Measurements from ENCODE around the gene ALKBH6.
"Not testable (repeated sequence)": the region's sequence is repeated elsewhere in the genome, so short reads cannot be mapped to it uniquely, and the experiment has no call there.

ALKBH6 gene

DNA sequence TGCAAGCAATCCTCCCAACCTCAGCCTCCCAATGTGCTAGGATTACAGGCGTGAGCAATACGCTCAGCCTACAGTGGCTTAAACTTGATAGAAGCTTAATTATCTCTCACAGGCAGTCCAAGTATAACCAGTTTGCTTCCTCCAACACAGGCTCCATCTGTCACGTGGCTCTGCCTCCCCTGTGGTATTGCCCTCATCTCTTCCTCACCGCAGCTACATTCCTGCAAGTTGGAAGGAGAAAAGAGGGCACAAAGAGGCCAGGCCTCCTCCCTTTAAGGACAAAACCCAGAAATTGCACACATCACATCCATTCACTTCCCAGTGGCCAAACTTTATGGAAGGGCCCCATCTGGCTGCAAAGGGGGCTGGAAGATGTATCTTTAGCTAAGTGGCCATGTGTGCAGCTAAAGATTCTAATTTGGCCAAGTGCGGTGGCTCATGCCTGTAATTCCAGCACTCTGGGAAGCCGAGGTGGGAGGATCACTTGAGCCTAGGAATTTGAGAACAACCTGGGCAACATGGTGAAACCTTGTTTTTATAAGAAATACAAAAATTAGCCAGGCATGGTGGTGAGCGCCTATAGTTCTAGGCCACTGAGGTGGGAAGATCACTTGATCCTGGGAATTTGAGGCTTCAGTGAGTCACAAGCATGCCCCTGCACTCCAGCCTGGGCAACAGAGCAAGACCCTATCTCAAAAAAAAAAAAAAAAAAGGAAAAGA lies 22.1 kb downstream of the ALKBH6 start:
- TF ChIP-seq ZNF274 (IDR thresholded peaks at IDR 0.05; ENCODE audit: low read depth, low read length): no peak
- no peak overlapping the region for H3K4me3 ChIP-seq (ENCODE audit: low read length)

- no peak for TF ChIP-seq ZNF274 (IDR thresholded peaks at IDR 0.05; ENCODE audit: low read depth, low read length)
- no peak overlapping the region for H3K4me3 ChIP-seq (ENCODE audit: low read length)
Measured at GRCh38 chr19:35990771-35991730, 23.0 kb downstream of the ALKBH6 start.

DNA sequence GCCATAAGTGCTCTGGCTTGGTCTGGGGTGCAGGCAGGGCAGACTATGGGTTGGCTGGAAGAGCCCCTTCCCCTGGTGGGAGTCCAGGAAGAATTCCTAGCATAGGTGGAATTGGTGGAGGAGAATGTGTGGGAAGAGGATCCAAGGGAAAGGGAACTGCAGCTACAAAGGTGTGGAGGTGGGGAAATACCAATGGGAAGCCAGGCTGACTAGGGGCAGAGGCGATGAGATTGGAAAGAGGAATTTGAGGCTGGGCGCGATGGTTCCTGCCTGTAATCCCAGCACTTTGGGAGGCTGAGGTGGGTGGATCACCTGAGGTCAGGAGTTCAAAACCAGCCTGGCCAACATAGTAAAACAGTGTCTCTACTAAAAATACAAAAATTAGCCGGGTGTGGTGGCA lies 23.9 kb downstream of the ALKBH6 start:
- TF ChIP-seq ZNF274 (IDR thresholded peaks at IDR 0.05; ENCODE audit: low read depth, low read length): no peak
- no peak overlapping the region for H3K4me3 ChIP-seq (ENCODE audit: low read length)

DNA sequence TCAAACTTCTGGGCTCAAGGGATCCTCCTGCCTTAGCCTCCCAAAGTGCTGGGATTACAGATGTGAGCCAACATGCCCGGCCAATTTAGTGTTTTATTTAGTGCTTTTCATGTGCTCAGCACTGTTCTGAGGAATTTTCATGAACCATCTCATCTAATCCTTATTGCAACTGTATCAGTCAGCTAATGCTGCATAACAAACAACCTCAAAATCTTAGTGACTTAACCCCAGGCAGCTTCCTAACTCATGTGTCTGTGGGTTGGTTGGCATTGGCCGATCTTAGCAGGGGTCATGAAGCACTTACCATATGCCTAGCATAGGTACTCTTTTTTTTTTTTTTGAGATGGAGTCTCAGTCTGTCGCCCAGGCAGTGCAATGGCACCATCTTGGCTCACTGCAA lies 25.2 kb downstream of the ALKBH6 start:
- H3K4me3 ChIP-seq (ENCODE audit: low read length): no peak overlapping the region
- no peak for TF ChIP-seq ZNF274 (IDR thresholded peaks at IDR 0.05; ENCODE audit: low read depth, low read length)

DNA sequence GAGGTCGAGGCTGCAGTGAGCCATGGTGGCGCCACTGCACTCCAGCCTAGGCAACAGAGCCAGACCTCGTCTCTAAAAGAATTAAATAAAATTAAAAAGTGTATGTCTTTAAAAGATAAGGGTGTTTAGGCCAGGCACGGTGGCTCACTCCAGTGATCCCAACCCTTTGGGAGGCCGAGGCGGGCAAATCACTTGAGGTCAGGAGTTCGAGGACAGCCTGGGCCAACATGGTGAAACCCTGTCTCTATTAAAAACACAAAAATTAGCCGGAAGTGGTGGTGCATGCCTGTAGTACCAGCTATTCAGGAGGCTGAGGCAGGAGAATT lies 26.5 kb downstream of the ALKBH6 start:
- TF ChIP-seq ZNF274 (IDR thresholded peaks at IDR 0.05; ENCODE audit: low read depth, low read length): no peak
- no peak overlapping the region for H3K4me3 ChIP-seq (ENCODE audit: low read length)

GRCh38 chr19:35986664-35987570 lies 27.1 kb downstream of the ALKBH6 start:
- no peak for TF ChIP-seq ZNF274 (IDR thresholded peaks at IDR 0.05; ENCODE audit: low read depth, low read length)

GRCh38 chr19:35986111-35986510 lies 27.9 kb downstream of the ALKBH6 start:
- TF ChIP-seq ZNF274 (IDR thresholded peaks at IDR 0.05; ENCODE audit: low read depth, low read length): no peak

More at GRCh38 chr19:35986664-35987570, 27.1 kb downstream of the ALKBH6 start:
- H3K4me3 ChIP-seq (ENCODE audit: low read length): peak overlapping the region; percentile 48

GRCh38 chr19:35983177-35983576 lies 30.8 kb downstream of the ALKBH6 start:
- H3K4me3 ChIP-seq (ENCODE audit: low read length): no peak overlapping the region
- no peak for TF ChIP-seq ZNF274 (IDR thresholded peaks at IDR 0.05; ENCODE audit: low read depth, low read length)

More at GRCh38 chr19:35986111-35986510, 27.9 kb downstream of the ALKBH6 start:
- no peak overlapping the region for H3K4me3 ChIP-seq (ENCODE audit: low read length)

GRCh38 chr19:35980997-35981396 lies 33.0 kb downstream of the ALKBH6 start:
- H3K4me3 ChIP-seq (ENCODE audit: low read length): not testable (repeated sequence)

DNA sequence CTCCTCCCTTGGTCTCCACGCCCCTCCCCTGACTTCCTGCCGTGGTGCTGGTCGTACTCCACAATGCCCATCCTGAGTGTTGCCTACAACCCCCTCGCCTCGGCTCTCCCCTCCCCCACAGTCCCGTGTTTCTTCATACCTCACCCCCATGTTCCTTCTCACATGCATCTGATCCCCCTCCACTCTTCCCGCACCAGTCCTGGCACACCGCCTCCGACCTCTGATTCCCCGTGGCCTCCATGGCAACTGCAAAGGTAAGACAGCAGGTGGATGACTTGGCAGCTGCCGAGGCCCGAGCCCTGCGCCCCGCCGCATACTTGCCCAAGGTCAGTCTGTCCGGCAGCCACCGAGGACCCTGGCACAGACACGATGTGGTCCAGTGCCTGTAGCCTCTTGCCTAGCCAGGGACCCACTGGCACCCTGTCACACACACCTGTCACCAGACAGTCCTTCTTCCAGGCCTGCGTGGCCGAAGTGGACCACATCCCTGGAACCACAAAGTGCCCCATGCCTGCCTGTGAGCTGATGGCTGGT lies 35.1 kb downstream of the ALKBH6 start:
- no peak for TF ChIP-seq ZNF274 (IDR thresholded peaks at IDR 0.05; ENCODE audit: low read depth, low read length)
- H3K4me3 ChIP-seq (ENCODE audit: low read length): no peak overlapping the region

GRCh38 chr19:35978271-35978670 lies 35.7 kb downstream of the ALKBH6 start:
- TF ChIP-seq ZNF274 (IDR thresholded peaks at IDR 0.05; ENCODE audit: low read depth, low read length): no peak
- H3K4me3 ChIP-seq (ENCODE audit: low read length): no peak overlapping the region

DNA sequence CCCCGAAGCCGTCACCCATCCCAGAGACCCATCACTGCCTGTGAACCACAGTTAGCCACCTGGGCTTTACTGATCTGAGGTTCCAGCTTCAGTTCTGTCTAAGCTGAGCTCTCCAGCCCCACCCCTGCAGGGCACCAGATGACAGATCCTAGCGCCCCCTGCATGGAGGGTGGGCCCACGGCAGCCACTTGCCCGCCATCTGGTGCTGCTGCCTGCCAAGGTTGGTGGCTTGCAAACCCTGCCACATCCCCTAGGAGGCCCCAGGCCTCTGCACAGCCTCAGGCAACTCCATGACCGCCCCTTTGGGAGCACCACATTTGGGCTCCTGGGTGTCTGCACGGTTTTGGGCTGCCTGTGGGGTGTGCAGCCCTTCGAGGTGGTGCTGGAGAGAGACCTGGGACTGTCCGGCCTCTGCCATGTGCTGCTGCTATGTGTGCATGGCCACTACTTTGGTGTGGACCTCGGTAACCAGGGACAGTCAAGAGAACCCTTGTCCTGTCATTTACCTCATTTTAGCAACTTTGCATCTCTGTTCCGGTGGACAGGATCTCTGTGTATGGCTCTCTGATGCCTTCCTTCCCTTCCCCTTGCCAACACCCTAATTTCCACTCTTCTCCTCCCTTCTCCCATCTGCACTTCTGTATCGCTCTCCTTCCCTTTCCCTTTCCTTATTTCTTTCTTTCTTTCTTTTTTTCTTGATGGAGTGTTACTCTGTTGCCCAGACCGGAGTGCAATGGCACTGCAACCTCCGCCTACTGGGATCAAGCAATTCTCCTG lies 36.4 kb downstream of the ALKBH6 start:
- no peak for TF ChIP-seq ZNF274 (IDR thresholded peaks at IDR 0.05; ENCODE audit: low read depth, low read length)
- H3K4me3 ChIP-seq (ENCODE audit: low read length): no peak overlapping the region

- no peak for TF ChIP-seq ZNF274 (IDR thresholded peaks at IDR 0.05; ENCODE audit: low read depth, low read length)
- H3K4me3 ChIP-seq (ENCODE audit: low read length): no peak overlapping the region
Measured at GRCh38 chr19:35975608-35976214, 38.3 kb downstream of the ALKBH6 start.
